K562 (cell line): ENCODE data around the gene ZC3H18. TPM values are rescaled to one million over a fixed set of nuclear protein-coding genes. Genes with fewer than 3 reads are reported as not detected.

Experiments
- ATAC-seq: fragments of 200-7000 bp; cut with Tn5 transposase; 3 replicates; pipeline ENCODE4 v1.9.1; 2020; ENCODE audit warnings: moderate library complexity
- BruUV-seq: library from RNA; stranded (reverse); fragments of 400-500 nt; replicated peaks from 2 replicates; lab custom pipeline; 2021; lab: Mats Ljungman, UMichigan
- CTCF ChIA-PET: fragments of 300-600 bp; formaldehyde crosslinking; extraction: SDS; loops from one replicate; lab custom pipeline; 2021; ENCODE audit warnings: low intra/inter-chr PET ratio; lab: Yijun Ruan, JAX
- POLR2A ChIA-PET: fragments of 300-600, 350-650 bp; sonication (Branson Sonifier 250); formaldehyde crosslinking; extraction: SDS; loops from one replicate; lab custom pipeline; 2021; ENCODE audit warnings: antibody characterized with exemption, inconsistent platforms; lab: Yijun Ruan, JAX
- DNase-seq, 4 experiments: peaks; one replicate each; pipeline versions ENCODE4 v3.0.0 to v3.0.0-alpha.2; 2011 to 2018; ENCODE audit warnings: low spot score in 3 of 4, mixed read lengths in 3 of 4; ENCODE audit errors: extremely low read depth in 1 of 4
- FAIRE-seq: peaks from 2 replicates; lab custom pipeline; 2011; peaks lifted over from hg19 to GRCh38; lab: Jason Lieb, UNC
- H2AFZ ChIP-seq: 2 replicates; pipeline ENCODE4 v1.6.0; 2011; ENCODE audit warnings: low read depth, low read length, control low read depth, inconsistent platforms
- H3K27ac ChIP-seq: fragments of 200-600 bp; 3 replicates; pipeline ENCODE4 v1.8.0; 2011; ENCODE audit warnings: low read depth, mild to moderate bottlenecking, control low read depth, inconsistent platforms, low read length, moderate library complexity, mixed read lengths; ENCODE audit errors: extremely low read depth
- H3K27me3 ChIP-seq, 2 experiments: fragments of 300-600 bp in 1 of 2; 2 replicates in 1 of 2; 3 replicates in 1 of 2; pipeline versions ENCODE4 v1.6.0 to v1.8.0; 2011; ENCODE audit warnings: inconsistent platforms in 2 of 2, low read length in 2 of 2, mild to moderate bottlenecking in 1 of 2, mixed read lengths in 1 of 2, moderate library complexity in 1 of 2; ENCODE audit not compliant: control insufficient read depth in 2 of 2, insufficient read depth in 2 of 2
- H3K36me3 ChIP-seq: fragments of 300-600 bp; 3 replicates; pipeline ENCODE4 v1.8.0; 2011; ENCODE audit warnings: mild to moderate bottlenecking, low read length, inconsistent platforms; ENCODE audit not compliant: control insufficient read depth, insufficient read depth
- H3K4me1 ChIP-seq, 2 experiments: fragments of 200-600 bp in 1 of 2; replicated peaks in 1 of 2; 2 replicates in 1 of 2; 3 replicates in 1 of 2; pipeline versions ENCODE4 v1.5.1 to v1.8.0; 2011; ENCODE audit warnings: inconsistent platforms in 2 of 2, low read length in 2 of 2, mild to moderate bottlenecking in 1 of 2, mixed read lengths in 1 of 2, moderate library complexity in 1 of 2; ENCODE audit not compliant: control insufficient read depth in 2 of 2, insufficient read depth in 2 of 2
- H3K4me2 ChIP-seq: 2 replicates; pipeline ENCODE4 v1.6.1; 2011; ENCODE audit warnings: low read length, control low read depth, inconsistent platforms, mixed read lengths; ENCODE audit not compliant: insufficient read depth
- H3K4me3 ChIP-seq: fragments of 200-600 bp; sonication (generic), shearing (Covaris generic); 2 replicates; pipeline ENCODE4 v1.5.1; 2016; ENCODE audit warnings: control low read depth, inconsistent platforms
- H3K79me2 ChIP-seq: fragments of 200-600 bp; 3 replicates; pipeline ENCODE4 v1.8.0; 2011; ENCODE audit warnings: low read length, inconsistent platforms; ENCODE audit not compliant: control insufficient read depth, insufficient read depth
- H3K9ac ChIP-seq, 2 experiments: 2 replicates each; pipeline versions ENCODE4 v1.6.0 to v1.6.1; 2011; ENCODE audit warnings: low read depth in 2 of 2, low read length in 2 of 2, control low read depth in 1 of 2, inconsistent platforms in 1 of 2, mild to moderate bottlenecking in 1 of 2, mixed read lengths in 1 of 2; ENCODE audit not compliant: insufficient read depth in 1 of 2
- H3K9me1 ChIP-seq: one replicate; pipeline ENCODE4 v1.6.0; 2011; ENCODE audit warnings: inconsistent platforms, mild to moderate bottlenecking, low read length, moderate library complexity; ENCODE audit not compliant: control insufficient read depth, insufficient read depth
- H3K9me3 ChIP-seq: replicated peaks from 2 replicates; pipeline ENCODE4 v1.5.1; 2011; ENCODE audit warnings: low read depth, low read length, inconsistent platforms; ENCODE audit not compliant: control insufficient read depth, insufficient read depth
- H4K20me1 ChIP-seq: replicated peaks from 2 replicates; pipeline ENCODE4 v1.6.1; 2011; ENCODE audit warnings: low read length, inconsistent platforms, mixed read lengths; ENCODE audit not compliant: control insufficient read depth, insufficient read depth
- ASH1L ChIP-seq: fragments of 450-650 bp; IDR thresholded peaks from 2 replicates; pipeline ENCODE4 v1.6.1; 2018; ENCODE audit warnings: borderline replicate concordance, mild to moderate bottlenecking, low read depth; ENCODE audit not compliant: partially characterized antibody
- MYNN ChIP-seq, 2 experiments: sonication (generic); formaldehyde crosslinking in 1 of 2; IDR thresholded peaks; 2 replicates each; pipeline versions ENCODE4 v1.5.0 to v1.6.1; 2016 to 2020; ENCODE audit warnings: antibody characterized with exemption in 1 of 2, missing genetic modification reagents in 1 of 2
- RUNX1 ChIP-seq: sonication (generic); IDR thresholded peaks from 2 replicates; pipeline ENCODE4 v1.6.1; 2016; ENCODE audit warnings: antibody characterized with exemption, low read depth
- WGBS: fragments of 100-300 bp; shearing (Covaris generic); methylation state at CpG from one replicate; pipeline ENCODE4 v1.1.6; 2016; ENCODE audit warnings: low coverage, mixed read lengths; ENCODE audit not compliant: insufficient coverage; ENCODE audit errors: missing lambda C conversion rate; 5-methylcytosine and 5-hydroxymethylcytosine counted together
- in situ Hi-C: fragments of 300-500 bp; cut with MboI; formaldehyde crosslinking; loops from 4 replicates; pipeline ENCODE4 v1.15.0; 2018; ENCODE audit warnings: inconsistent platforms, mixed read lengths
- intact Hi-C: fragments of 100-400 bp; cut with micrococcal nuclease; formaldehyde crosslinking; loops from 2 replicates; pipeline ENCODE4 v1.14.2; 2022
- polyA plus RNA-seq, 8 experiments: library from polyadenylated mRNA; depleted of rRNA in 4 of 8; stranded (reverse) in 5 of 8; unstranded in 3 of 8; fragments of >200 nt; fragmentation: Nextera tagmentation in 2 of 8; fragmentation: Illumina TruSeq in 1 of 8; extraction: Ambion mirVana in 2 of 8; extraction: Trizol in 1 of 8; gene quantifications; 2 replicates each; pipeline versions ENCODE4 v1.2.1 to v1.2.3, GENCODE V29; 2011 to 2014; ENCODE audit warnings: inconsistent platforms in 1 of 8, missing spikeins in 1 of 8
- total RNA-seq, 7 experiments: library from RNA; depleted of rRNA in 6 of 7; stranded (reverse); fragments of >200 nt in 6 of 7; fragmentation: Illumina TruSeq in 2 of 7; extraction: Trizol in 2 of 7; gene quantifications; 2 replicates each; pipeline versions ENCODE4 v1.2.1 to v1.2.3, GENCODE V29; 2011 to 2021; ENCODE audit warnings: low replicate concordance in 1 of 7
- TF ChIP-seq, protein P1 (sequence below): sonication (generic); formaldehyde crosslinking; IDR thresholded peaks from 2 replicates; pipeline ENCODE4 v1.8.0; 2022; ENCODE audit warnings: mild to moderate bottlenecking, missing genetic modification reagents, borderline replicate concordance
- TF ChIP-seq, protein P2 (sequence below), 2 experiments: fragments of 450-650 bp in 1 of 2; sonication (generic) in 1 of 2; formaldehyde crosslinking; conservative IDR thresholded peaks; 2 replicates each; pipeline versions ENCODE4 v1.4.0 to v1.8.1; 2020 to 2022; ENCODE audit warnings: mild to moderate bottlenecking in 1 of 2, missing genetic modification reagents in 1 of 2

The ZC3H18 gene
- total and polyA plus RNA-seq, 9 of the 15 experiments (the other 6 are each of a cell fraction or from before 2014, with no cell fraction given), result 1.7 to 88.7 (median 26.9) TPM

DNA sequence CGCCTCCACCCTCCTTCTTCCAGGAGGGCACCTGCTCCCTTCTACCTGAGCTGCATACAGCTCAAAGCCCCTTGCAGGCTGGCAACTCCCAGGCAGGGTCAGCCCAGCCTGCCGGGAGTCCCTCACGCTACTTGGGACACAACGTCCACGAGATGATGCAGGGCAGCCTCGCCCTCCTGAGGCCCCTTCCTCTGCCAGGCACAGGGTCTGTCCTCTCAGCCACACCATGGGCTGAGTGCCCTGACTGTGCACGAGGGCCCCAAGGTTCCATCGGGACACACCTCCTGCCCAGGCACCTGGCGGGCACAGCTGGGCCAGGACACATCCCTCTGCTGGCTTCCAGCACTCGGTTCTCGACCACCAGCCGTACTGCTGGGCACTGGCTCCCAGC is 30.9 kb upstream of the ZC3H18 start:
- ATAC-seq (no peak), FAIRE-seq (no peak), DNase-seq (no peak)
- peaks cover 0 to 58% of the 10 kb centered on the region in 2 experiments; a peak in 3 of 5 replicates for H3K4me1 ChIP-seq
- H3K4me3 ChIP-seq, result no peak overlapping the region
- BruUV-seq, result no TSS peak
- TF ChIP-seq, protein P1, sequence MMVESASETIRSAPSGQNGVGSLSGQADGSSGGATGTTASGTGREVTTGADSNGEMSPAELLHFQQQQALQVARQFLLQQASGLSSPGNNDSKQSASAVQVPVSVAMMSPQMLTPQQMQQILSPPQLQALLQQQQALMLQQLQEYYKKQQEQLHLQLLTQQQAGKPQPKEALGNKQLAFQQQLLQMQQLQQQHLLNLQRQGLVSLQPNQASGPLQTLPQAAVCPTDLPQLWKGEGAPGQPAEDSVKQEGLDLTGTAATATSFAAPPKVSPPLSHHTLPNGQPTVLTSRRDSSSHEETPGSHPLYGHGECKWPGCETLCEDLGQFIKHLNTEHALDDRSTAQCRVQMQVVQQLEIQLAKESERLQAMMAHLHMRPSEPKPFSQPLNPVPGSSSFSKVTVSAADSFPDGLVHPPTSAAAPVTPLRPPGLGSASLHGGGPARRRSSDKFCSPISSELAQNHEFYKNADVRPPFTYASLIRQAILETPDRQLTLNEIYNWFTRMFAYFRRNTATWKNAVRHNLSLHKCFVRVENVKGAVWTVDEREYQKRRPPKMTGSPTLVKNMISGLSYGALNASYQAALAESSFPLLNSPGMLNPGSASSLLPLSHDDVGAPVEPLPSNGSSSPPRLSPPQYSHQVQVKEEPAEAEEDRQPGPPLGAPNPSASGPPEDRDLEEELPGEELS (CRISPR knock-in tag), result 0 out of 2 replicates have a peak, but pooled peaks have one; percentile 54
- TF ChIP-seq RUNX1, result no peak
- no peak for TF ChIP-seq MYNN (IDR thresholded peaks at IDR 0.05)
- no peak for TF ChIP-seq MYNN (CRISPR knock-in tag; IDR thresholded peaks at IDR 0.05)
- no peak for TF ChIP-seq ASH1L
- TF ChIP-seq, protein P2, sequence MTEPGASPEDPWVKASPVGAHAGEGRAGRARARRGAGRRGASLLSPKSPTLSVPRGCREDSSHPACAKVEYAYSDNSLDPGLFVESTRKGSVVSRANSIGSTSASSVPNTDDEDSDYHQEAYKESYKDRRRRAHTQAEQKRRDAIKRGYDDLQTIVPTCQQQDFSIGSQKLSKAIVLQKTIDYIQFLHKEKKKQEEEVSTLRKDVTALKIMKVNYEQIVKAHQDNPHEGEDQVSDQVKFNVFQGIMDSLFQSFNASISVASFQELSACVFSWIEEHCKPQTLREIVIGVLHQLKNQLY (CRISPR knock-in tag; conservative IDR thresholded peaks at IDR 0.05), result no peak
- no peak overlapping the region for H2AFZ ChIP-seq
- H3K9ac ChIP-seq, result peak overlapping the region in 1 of 2 experiments; percentile 38; a peak in 2 of 4 replicates
- ChIA-PET POLR2A (interaction anchor here (0.6 to 1.7 kb wide), 4 partner anchors 9 to 1003 kb away, joined by 3 to 5 read pairs (median 4); partner anchors contain the start of gene PIEZO1), CTCF (no interaction called here)
- H3K27ac ChIP-seq, result no peak overlapping the region
- intact Hi-C loops (no loop called here), in situ Hi-C loops (no loop called here)
- no peaks in the 10 kb centered on the region for H3K79me2 ChIP-seq
- peaks cover 27 to 41% of the 10 kb centered on the region in 2 experiments; a peak in 4 of 5 replicates for H3K27me3 ChIP-seq
- 4% methylated on average over 12 of the region's 12 CpGs for WGBS
- H3K9me1 ChIP-seq, result no peaks in the 10 kb centered on the region
- peaks cover 13% of the 10 kb centered on the region for H4K20me1 ChIP-seq
- peaks cover 12% of the 10 kb centered on the region; the same call in 2 of the 3 replicates for H3K36me3 ChIP-seq
- H3K4me2 ChIP-seq, result no peak overlapping the region
- peaks cover 20% of the 10 kb centered on the region for H3K9me3 ChIP-seq
